ENCODE data around the gene GATA3. TPM values are rescaled to one million over a fixed set of nuclear protein-coding genes. Genes with fewer than 3 reads are reported as not detected.
A peak's percentile ranks its signal among the peaks of the same experiment; 100 is the strongest.

The GATA3 gene
- total and polyA plus RNA-seq, 9 of the 15 experiments (the other 6 are each of a cell fraction or from before 2014, with no cell fraction given), result 0.01 to 0.24 (median 0.09) TPM; not detected in 6

GRCh38 chr10:8034466-8035005 is 20.0 kb upstream of the GATA3 start (continued):
- TF ChIP-seq, protein P1, sequence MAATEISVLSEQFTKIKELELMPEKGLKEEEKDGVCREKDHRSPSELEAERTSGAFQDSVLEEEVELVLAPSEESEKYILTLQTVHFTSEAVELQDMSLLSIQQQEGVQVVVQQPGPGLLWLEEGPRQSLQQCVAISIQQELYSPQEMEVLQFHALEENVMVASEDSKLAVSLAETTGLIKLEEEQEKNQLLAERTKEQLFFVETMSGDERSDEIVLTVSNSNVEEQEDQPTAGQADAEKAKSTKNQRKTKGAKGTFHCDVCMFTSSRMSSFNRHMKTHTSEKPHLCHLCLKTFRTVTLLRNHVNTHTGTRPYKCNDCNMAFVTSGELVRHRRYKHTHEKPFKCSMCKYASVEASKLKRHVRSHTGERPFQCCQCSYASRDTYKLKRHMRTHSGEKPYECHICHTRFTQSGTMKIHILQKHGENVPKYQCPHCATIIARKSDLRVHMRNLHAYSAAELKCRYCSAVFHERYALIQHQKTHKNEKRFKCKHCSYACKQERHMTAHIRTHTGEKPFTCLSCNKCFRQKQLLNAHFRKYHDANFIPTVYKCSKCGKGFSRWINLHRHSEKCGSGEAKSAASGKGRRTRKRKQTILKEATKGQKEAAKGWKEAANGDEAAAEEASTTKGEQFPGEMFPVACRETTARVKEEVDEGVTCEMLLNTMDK (IDR thresholded peaks at IDR 0.05; ENCODE audit: borderline replicate concordance, insufficient read depth, low read depth, low read length, poor library complexity, severe bottlenecking), result no peak
- TF ChIP-seq MITF (IDR thresholded peaks at IDR 0.05) (no peak), CREB3 (tag; conservative IDR thresholded peaks at IDR 0.05; ENCODE audit: low read depth) (no peak)

DNA sequence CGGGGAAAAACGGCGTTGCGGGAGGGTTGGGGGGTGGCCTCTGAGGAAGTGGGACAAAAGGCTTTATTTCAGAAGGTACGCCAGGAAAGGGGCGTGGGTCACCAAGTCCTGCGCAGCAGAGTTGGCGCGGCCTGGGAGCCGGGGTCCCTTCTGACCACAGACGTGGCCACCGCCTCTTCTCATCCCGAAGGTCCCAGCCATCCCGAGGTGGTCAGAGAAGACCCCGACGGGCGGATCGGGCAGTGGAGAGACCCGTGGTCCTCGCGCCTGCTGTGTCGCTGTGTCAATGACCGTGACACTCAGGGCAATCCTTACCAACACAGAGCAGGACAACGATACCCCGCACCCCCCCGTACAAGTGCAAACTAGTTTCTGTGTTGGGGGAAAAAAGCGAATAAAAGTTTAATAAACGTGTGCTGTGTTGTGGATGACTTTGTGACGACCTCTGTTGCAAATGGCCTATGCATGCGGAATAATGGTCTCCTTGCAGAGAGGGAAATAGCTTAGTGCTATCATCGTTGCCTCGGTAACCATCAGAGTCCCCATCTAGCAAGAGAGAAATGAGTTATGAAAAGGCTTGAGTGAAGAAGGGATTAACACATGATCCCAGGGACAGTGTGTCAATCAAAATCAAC is 19.4 kb upstream of the GATA3 start:
- DNase-seq (ENCODE audit: extremely low read depth in 1 of 4, low spot score in 3 of 4) (no peak), FAIRE-seq (no peak), ATAC-seq (no peak)
- POLR2A ChIA-PET, result no interaction called here
- H3K4me3 ChIP-seq, result no peak overlapping the region
- WGBS (ENCODE audit: insufficient coverage, low coverage, missing lambda C conversion rate), result 17% methylated on average over 26 of the region's 32 CpGs
- H3K9ac ChIP-seq (ENCODE audit: insufficient read depth in 1 of 2, low read depth in 2 of 2, low read length in 2 of 2), result no peak overlapping the region
- H3K36me3 ChIP-seq (ENCODE audit: control insufficient read depth, insufficient read depth, low read length), result no peaks in the 10 kb centered on the region
- H3K4me1 ChIP-seq (replicated peaks in 1 of 2; ENCODE audit: control insufficient read depth in 2 of 2, insufficient read depth in 2 of 2, low read length in 2 of 2), result peaks cover 0 to 15% of the 10 kb centered on the region in 2 experiments; a peak in 1 of 5 replicates
- peaks cover 31 to 55% of the 10 kb centered on the region in 2 experiments for H3K27me3 ChIP-seq (ENCODE audit: control insufficient read depth in 2 of 2, insufficient read depth in 2 of 2, low read length in 2 of 2)
- H4K20me1 ChIP-seq (replicated peaks; ENCODE audit: control insufficient read depth, insufficient read depth, low read length), result no peaks in the 10 kb centered on the region
- H3K9me3 ChIP-seq (replicated peaks; ENCODE audit: control insufficient read depth, insufficient read depth, low read depth, low read length), result no peaks in the 10 kb centered on the region
- no TSS peak for BruUV-seq (replicated peaks)
- H3K4me2 ChIP-seq (ENCODE audit: insufficient read depth, low read length), result no peak overlapping the region
- in situ Hi-C loops (cut with MboI) (no loop called here), intact Hi-C loops (cut with micrococcal nuclease) (loop anchor here (5.0 kb wide), 1 partner anchor 1262 kb away; no protein-coding TSS in a partner anchor)
- no peak overlapping the region for H3K27ac ChIP-seq (ENCODE audit: extremely low read depth, low read depth, low read length)
- H2AFZ ChIP-seq (ENCODE audit: low read depth, low read length), result no peak overlapping the region
- CTCF ChIA-PET (ENCODE audit: low intra/inter-chr PET ratio), result no interaction called here
- no peaks in the 10 kb centered on the region for H3K79me2 ChIP-seq (ENCODE audit: control insufficient read depth, insufficient read depth, low read length)
- no peaks in the 10 kb centered on the region for H3K9me1 ChIP-seq (ENCODE audit: control insufficient read depth, insufficient read depth, low read length)
- peak; percentile 76 for TF ChIP-seq PKNOX1 (IDR thresholded peaks at IDR 0.05)
- TF ChIP-seq RFX1 (IDR thresholded peaks at IDR 0.05), result peak; percentile 53
- no peak for TF ChIP-seq MBD2 (IDR thresholded peaks at IDR 0.05; ENCODE audit: borderline replicate concordance, low read depth)
